HG02588 (cell line): ENCODE data around the gene PKNOX2.

ENCODE experiments used
- ATAC-seq: cut with Tn5 transposase; IDR thresholded peaks from one replicate; pipeline ENCODE4 v1.9.1; 2021; ENCODE audit warnings: mild to moderate bottlenecking, moderate library complexity; ENCODE audit not compliant: unreplicated experiment

PKNOX2 gene

DNA sequence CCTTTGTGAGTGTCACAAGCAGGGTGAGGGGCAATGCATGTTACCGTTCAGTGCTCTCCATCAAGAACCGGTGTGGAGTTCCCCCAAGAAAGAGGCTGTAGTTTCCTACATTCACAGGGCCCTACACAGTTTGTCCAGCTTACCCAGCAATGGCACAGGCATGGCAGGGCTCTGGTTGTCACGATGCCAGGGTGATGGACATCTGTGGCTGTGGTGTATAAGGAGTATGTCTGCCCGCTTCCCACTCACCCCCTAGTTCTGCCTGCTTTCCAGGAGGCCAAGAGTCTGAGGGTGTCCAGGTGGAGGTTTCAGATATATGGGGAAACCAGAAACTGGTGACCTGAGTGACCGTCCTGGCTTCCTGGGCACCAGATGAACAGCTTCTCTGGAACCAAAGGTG lies 116.1 kb downstream of the PKNOX2 start:
- ATAC-seq = no peak

GRCh38 chr11:125281831-125282595 lies 117.5 kb downstream of the PKNOX2 start:
- no peak for ATAC-seq

DNA sequence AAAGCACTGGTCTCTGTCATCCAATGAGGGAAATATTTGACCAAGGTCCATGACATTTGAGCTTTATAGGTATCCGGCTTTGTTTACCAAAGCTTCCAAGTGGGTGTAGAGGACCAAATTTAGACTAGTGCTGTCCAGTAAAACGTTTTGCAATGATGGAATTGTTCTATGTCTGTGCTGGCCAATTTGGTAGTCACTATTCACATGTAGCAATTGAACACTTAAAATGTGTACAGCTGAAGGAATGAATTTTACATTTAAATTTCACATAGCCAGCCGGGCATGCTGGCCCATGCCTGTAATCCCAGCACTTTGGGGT lies 118.0 kb downstream of the PKNOX2 start:
- ATAC-seq = no peak

- ATAC-seq = no peak
Observed at GRCh38 chr11:125284245-125284850, 119.8 kb downstream of the PKNOX2 start.

GRCh38 chr11:125285844-125286243 lies 121.3 kb downstream of the PKNOX2 start:
- no peak for ATAC-seq

- no peak for ATAC-seq
Observed at GRCh38 chr11:125286486-125286885, 121.9 kb downstream of the PKNOX2 start.

DNA sequence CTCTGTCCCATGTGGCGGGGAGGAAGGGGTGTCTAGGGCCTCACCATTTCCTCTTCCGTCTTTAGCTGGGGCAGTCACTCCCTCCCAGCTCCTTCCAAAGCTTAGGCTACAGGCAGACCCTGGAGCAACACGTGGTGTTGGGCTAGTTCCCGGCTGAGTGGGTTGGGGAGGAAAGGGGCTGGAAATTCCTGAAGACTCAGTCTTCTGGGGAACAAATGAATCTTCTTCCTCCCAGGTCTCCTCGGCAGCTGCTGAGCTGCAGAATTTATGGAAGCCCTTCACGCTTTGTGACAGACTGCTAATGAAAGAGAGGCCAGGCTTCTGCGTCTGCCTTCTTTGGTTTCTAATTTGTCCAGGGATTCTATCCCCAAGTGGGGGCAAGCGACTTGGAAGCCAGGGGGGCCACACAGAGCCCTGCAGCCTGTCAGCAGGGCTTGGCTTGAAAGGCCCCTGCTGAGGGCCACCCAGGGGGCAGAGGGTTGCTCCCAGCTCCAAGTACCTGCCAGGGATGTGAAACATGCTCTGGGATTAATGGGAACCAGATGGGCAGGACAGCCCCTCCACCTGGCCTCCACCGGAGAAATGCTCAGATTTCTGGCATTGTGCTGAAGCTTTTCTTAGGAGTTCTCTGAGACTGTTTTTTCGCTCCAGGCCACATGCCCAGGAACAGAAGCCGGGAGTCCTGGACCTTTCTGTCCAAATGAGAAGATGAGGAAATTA lies 123.1 kb downstream of the PKNOX2 start:
- no peak for ATAC-seq

DNA sequence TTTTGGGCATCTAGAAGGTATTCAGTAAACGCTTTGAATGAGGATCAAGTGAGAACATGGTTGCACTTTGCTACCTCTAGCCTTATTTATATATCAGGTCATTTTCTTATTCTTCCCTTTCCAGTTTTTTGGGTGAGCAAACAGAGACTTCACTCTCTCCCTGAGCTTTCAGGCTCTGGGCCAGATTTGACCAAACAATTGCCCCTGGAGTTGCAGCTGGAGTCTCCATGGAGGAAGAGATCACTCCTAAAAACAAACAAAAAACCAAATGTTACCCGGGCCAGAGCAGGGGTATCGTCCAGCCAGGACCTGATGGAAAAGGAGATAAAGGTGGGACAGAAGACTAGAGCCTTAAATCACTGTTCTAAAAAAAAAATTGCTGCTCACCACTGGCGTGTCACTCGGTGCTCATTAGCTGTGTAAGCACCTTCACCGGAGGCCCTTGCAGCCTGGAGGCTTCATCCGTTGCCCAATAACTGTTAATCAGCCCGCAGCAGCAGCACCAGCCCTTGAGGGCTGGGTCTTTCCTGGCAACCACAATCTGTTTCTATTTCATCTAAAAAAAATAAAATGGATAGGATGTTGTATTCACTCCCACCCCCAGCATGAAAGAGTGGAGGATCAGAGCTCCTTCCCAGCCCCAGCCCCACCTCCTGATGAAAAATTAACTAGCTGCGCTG lies 125.0 kb downstream of the PKNOX2 start:
- ATAC-seq = no peak

DNA sequence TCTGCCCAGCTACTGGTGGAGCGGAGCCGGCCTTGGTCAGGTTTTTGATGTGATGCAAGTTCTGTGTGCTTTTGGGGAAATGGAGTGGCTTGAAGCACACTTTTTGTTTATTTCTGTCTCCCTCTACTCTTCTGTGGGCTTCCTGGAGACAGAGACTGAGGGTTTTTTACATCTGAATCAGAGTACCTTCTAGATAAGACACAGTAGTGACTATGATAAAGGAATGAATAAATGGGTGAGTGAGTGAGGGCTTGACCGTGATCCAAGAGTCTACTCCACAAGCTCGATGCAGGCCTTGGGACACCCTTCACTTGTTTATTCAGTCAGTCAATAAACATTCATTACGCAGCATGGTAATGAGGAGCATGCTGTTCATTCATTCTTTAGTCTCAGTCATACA lies 125.7 kb downstream of the PKNOX2 start:
- no peak for ATAC-seq

DNA sequence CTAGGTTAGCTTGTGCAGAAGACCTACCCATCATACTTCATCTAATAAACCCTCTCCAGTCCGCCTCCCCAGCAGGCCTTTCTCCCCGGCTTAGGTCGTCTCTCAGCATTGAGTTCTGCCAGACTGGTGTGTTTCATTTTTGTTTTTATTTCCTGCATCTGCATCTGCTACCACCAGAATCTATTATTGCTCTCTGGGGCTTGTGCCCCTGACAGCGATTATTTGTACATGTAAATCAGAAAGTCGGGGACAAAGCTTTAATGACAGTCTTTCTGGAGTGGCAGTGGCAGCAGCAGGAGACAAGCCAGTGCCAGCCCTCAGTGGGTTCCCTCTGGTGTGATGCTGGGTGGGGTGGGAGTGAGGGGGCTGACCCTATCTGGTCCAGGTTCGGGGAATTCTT lies 127.5 kb downstream of the PKNOX2 start:
- ATAC-seq = no peak

DNA sequence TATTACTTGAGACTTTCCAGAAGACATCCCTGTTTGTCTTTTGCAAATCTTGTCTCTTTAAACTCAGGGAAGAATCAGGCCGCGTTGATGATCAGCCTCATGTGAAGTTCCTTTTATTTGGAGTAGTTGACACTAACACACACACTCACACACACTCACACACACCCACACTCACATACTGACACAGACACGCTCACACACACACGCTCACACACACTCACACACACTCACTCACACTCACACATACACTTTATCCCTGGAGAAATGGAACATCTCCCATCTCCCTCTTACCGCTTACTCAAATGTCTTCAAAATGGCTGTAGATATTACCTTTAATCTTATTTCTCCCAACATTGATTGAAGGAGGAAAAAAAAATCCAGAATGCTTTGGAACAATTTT lies 129.0 kb downstream of the PKNOX2 start:
- no peak for ATAC-seq

GRCh38 chr11:125295931-125296330 lies 131.4 kb downstream of the PKNOX2 start:
- ATAC-seq = no peak

- no peak for ATAC-seq
Observed at GRCh38 chr11:125297346-125297915, 132.9 kb downstream of the PKNOX2 start.

- ATAC-seq = no peak
Observed at GRCh38 chr11:125299061-125299615, 134.6 kb downstream of the PKNOX2 start.

DNA sequence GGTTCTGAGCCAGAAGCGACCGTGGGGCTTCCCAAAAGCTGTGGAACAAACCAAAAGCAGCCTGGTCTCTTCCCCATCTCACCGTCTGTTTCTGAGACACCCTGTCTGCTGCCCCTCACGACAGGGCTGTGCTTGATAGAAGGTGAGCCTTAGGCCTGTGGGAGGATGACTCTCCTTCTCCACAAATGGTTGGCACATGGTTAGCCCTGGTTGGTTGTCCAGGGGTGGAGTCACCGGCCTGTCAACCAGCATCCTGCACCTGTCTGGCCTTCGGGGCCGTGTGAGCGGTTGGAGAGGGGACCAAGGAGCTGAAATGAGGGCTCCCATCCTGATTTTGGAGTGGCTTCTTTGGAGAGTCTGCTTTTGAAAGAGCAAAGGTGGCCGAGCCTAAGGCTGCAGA lies 135.3 kb downstream of the PKNOX2 start:
- ATAC-seq = no peak

DNA sequence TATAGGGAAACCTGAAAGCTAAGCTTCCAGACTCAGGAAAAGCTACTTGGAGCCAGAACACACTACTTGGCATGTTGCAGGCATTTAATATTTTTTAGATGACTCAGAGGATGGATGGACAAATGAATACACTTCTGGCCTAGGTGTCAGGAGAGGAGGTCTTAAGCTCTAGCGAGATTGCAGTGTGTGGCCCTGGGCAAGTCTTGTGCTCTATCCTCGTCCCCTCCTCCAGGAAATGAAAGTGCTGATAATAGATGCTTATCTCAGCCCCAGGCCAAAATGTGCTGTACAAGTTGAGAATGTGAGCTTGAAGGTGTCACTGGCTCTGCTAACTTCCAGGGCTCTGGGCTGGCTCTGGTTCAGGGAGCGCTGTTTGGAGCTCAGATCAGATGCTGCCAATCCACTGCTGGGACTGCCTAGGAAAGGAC lies 136.3 kb downstream of the PKNOX2 start:
- no peak for ATAC-seq

GRCh38 chr11:125301346-125301745 lies 136.8 kb downstream of the PKNOX2 start:
- no peak for ATAC-seq

GRCh38 chr11:125303186-125303585 lies 138.6 kb downstream of the PKNOX2 start:
- ATAC-seq = no peak

DNA sequence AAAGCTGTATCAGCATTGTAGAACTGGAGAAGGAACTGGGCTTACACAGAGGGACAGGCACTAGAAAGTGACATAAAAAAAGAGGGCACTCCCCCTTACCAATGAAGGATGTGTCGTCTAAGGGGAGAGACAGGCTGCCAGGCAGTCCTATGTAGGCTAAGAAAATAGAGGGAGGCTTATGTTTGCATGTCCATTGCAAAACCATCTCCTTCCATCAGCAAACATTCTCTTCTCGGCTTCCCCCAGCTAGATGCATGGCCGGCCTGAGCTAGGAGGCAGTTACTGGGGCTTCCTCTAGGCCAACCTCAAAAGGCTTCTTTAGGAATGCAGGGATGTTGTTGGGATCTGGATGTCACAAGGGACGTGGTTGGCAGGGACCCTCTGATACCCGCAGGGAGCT lies 139.1 kb downstream of the PKNOX2 start:
- no peak for ATAC-seq

GRCh38 chr11:125304136-125304535 lies 139.6 kb downstream of the PKNOX2 start:
- no peak for ATAC-seq

DNA sequence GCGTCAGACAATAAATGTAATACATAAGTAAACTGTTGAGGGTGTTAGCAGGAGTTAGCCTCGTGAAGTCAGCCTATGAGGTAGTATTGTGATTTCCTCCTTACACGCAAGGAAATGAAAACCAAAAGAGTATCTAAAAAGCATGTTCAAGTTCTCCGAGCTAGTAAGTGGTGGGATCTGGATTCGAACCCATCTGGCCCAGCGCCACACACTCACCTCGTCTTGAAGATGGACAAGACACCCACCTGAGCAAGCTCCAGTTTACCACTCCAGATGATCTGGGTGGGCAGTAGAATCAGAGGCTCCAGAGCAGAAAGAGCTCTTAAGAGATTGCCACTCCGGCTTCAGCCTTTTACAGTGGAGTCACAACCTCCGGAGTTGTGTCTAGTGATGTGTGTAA lies 140.3 kb downstream of the PKNOX2 start:
- no peak for ATAC-seq
